Hematopoietic multipotent progenitor cell treated with erythropoietin and hydrocortisone succinate and interleukin-3 and kit ligand, for 6 days (in vitro differentiated cells): ENCODE results near the gene NXPH1.

Source experiments
- DNase-seq: peaks from one replicate; pipeline ENCODE4 v3.0.0-alpha.2; 2015

The NXPH1 gene

GRCh38 chr7:8433477-8434289 lies at the start of gene NXPH1:
TSS of gene NXPH1 (plus strand) at chr7:8433609.
- DNase-seq: peak; percentile 48

- no peak for DNase-seq
Measured at GRCh38 chr7:8384901-8385300, 48.5 kb upstream of the NXPH1 start.

- peak; percentile 5 for DNase-seq
Measured at GRCh38 chr7:8386926-8387550, 46.4 kb upstream of the NXPH1 start.

GRCh38 chr7:8387551-8388256 lies 45.7 kb upstream of the NXPH1 start:
- no peak for DNase-seq

- no peak for DNase-seq
Measured at GRCh38 chr7:8388257-8388625, 45.2 kb upstream of the NXPH1 start.

- DNase-seq: no peak
Measured at GRCh38 chr7:8389593-8390261, 43.7 kb upstream of the NXPH1 start.

GRCh38 chr7:8390262-8390626 lies 43.2 kb upstream of the NXPH1 start:
- DNase-seq: no peak

- no peak for DNase-seq
Measured at GRCh38 chr7:8391353-8392062, 41.9 kb upstream of the NXPH1 start.

GRCh38 chr7:8396294-8396693 lies 37.1 kb upstream of the NXPH1 start:
- DNase-seq: no peak

- no peak for DNase-seq
Measured at GRCh38 chr7:8408871-8409270, 24.5 kb upstream of the NXPH1 start.

GRCh38 chr7:8411103-8411502 lies 22.3 kb upstream of the NXPH1 start:
- no peak for DNase-seq

GRCh38 chr7:8413600-8413999 lies 19.8 kb upstream of the NXPH1 start:
- DNase-seq: no peak

- DNase-seq: peak; percentile 88
Measured at GRCh38 chr7:8418629-8419245, 14.7 kb upstream of the NXPH1 start.

- DNase-seq: no peak
Measured at GRCh38 chr7:8422177-8422576, 11.2 kb upstream of the NXPH1 start.

- DNase-seq: no peak
Measured at GRCh38 chr7:8423057-8423456, 10.4 kb upstream of the NXPH1 start.

- no peak for DNase-seq
Measured at GRCh38 chr7:8425223-8425622, 8.2 kb upstream of the NXPH1 start.

GRCh38 chr7:8430643-8431042 lies 2.8 kb upstream of the NXPH1 start:
- no peak for DNase-seq

- DNase-seq: no peak
Measured at GRCh38 chr7:8434290-8435002, 1.0 kb downstream of the NXPH1 start.

- DNase-seq: no peak
Measured at GRCh38 chr7:8435095-8435494, 1.7 kb downstream of the NXPH1 start.

- no peak for DNase-seq
Measured at GRCh38 chr7:8435590-8436545, 2.5 kb downstream of the NXPH1 start.
